ENCODE measurements around the gene FAM83B.

DNA sequence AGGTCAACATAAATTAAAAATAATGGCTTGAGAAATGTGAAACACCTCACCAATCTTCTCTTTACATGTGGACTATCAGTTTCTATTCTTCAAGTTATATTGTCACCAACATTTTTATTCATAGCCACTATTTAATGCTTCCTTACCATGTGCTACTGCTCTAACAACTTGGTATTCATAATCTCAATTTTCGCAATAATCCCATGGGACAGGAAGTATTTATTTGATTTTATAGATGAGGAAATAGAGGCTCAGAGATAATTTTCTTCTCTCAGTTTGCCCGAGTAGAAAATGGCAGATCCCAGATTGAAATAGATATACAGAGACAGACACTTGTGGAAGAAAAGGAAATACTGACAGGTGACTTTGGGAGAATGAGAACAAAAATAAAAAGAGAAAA is 66.6 kb downstream of the FAM83B start:
- TF ChIP-seq ISL1 (CRISPR knock-in tag; IDR thresholded peaks at IDR 0.05) = no peak
- no peak for TF ChIP-seq ZFP30 (CRISPR knock-in tag; IDR thresholded peaks at IDR 0.05)
- TF ChIP-seq TCF4 (CRISPR knock-in tag; IDR thresholded peaks at IDR 0.05; ENCODE audit: borderline replicate concordance) = no peak
- no peak for TF ChIP-seq ZNF565 (CRISPR knock-in tag; conservative IDR thresholded peaks at IDR 0.05; ENCODE audit: low read depth)
- TF ChIP-seq ARNTL (CRISPR knock-in tag; IDR thresholded peaks at IDR 0.05; ENCODE audit: borderline replicate concordance, low read depth) = no peak
- TF ChIP-seq BACH2 (CRISPR knock-in tag; IDR thresholded peaks at IDR 0.05; ENCODE audit: borderline replicate concordance) = no peak
- TF ChIP-seq, protein P1, sequence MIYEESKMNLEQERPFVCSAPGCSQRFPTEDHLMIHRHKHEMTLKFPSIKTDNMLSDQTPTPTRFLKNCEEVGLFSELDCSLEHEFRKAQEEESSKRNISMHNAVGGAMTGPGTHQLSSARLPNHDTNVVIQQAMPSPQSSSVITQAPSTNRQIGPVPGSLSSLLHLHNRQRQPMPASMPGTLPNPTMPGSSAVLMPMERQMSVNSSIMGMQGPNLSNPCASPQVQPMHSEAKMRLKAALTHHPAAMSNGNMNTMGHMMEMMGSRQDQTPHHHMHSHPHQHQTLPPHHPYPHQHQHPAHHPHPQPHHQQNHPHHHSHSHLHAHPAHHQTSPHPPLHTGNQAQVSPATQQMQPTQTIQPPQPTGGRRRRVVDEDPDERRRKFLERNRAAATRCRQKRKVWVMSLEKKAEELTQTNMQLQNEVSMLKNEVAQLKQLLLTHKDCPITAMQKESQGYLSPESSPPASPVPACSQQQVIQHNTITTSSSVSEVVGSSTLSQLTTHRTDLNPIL (CRISPR knock-in tag; IDR thresholded peaks at IDR 0.05; ENCODE audit: low read depth) = no peak
- no peak for TF ChIP-seq ZFP3 (CRISPR knock-in tag; IDR thresholded peaks at IDR 0.05)
- no peak for TF ChIP-seq ZC3H10 (CRISPR knock-in tag; IDR thresholded peaks at IDR 0.05)
- no peak for TF ChIP-seq CSDC2 (CRISPR knock-in tag; IDR thresholded peaks at IDR 0.05)
- TF ChIP-seq, protein P2, sequence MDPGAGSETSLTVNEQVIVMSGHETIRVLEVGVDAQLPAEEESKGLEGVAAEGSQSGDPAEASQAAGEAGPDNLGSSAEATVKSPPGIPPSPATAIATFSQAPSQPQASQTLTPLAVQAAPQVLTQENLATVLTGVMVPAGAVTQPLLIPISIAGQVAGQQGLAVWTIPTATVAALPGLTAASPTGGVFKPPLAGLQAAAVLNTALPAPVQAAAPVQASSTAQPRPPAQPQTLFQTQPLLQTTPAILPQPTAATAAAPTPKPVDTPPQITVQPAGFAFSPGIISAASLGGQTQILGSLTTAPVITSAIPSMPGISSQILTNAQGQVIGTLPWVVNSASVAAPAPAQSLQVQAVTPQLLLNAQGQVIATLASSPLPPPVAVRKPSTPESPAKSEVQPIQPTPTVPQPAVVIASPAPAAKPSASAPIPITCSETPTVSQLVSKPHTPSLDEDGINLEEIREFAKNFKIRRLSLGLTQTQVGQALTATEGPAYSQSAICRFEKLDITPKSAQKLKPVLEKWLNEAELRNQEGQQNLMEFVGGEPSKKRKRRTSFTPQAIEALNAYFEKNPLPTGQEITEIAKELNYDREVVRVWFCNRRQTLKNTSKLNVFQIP (CRISPR knock-in tag; IDR thresholded peaks at IDR 0.05; ENCODE audit: borderline replicate concordance, low read depth) = no peak
- TF ChIP-seq, protein P3, sequence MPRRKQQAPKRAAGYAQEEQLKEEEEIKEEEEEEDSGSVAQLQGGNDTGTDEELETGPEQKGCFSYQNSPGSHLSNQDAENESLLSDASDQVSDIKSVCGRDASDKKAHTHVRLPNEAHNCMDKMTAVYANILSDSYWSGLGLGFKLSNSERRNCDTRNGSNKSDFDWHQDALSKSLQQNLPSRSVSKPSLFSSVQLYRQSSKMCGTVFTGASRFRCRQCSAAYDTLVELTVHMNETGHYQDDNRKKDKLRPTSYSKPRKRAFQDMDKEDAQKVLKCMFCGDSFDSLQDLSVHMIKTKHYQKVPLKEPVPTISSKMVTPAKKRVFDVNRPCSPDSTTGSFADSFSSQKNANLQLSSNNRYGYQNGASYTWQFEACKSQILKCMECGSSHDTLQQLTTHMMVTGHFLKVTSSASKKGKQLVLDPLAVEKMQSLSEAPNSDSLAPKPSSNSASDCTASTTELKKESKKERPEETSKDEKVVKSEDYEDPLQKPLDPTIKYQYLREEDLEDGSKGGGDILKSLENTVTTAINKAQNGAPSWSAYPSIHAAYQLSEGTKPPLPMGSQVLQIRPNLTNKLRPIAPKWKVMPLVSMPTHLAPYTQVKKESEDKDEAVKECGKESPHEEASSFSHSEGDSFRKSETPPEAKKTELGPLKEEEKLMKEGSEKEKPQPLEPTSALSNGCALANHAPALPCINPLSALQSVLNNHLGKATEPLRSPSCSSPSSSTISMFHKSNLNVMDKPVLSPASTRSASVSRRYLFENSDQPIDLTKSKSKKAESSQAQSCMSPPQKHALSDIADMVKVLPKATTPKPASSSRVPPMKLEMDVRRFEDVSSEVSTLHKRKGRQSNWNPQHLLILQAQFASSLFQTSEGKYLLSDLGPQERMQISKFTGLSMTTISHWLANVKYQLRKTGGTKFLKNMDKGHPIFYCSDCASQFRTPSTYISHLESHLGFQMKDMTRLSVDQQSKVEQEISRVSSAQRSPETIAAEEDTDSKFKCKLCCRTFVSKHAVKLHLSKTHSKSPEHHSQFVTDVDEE (CRISPR knock-in tag; IDR thresholded peaks at IDR 0.05) = no peak
- no peak for TF ChIP-seq ZNF70 (CRISPR knock-in tag; IDR thresholded peaks at IDR 0.05)
